WTC11 (cell line): ENCODE results near the gene SDHAF2.

Experiments used
- GABPB1 ChIP-seq: sonication (generic); formaldehyde crosslinking; IDR thresholded peaks from 2 replicates; pipeline ENCODE4 v1.8.1; 2023; ENCODE audit warnings: mild to moderate bottlenecking, missing genetic modification reagents
- ZNF121 ChIP-seq: sonication (generic); formaldehyde crosslinking; IDR thresholded peaks from 2 replicates; pipeline ENCODE4 v1.8.0; 2023; ENCODE audit warnings: missing genetic modification reagents
- TF ChIP-seq, protein P1 (sequence below): sonication (generic); formaldehyde crosslinking; IDR thresholded peaks from 2 replicates; pipeline ENCODE4 v1.8.0; 2022; ENCODE audit warnings: mild to moderate bottlenecking, missing genetic modification reagents
- TF ChIP-seq, protein P2 (sequence below): fragments of 200-600 bp; IDR thresholded peaks from 2 replicates; pipeline ENCODE4 v1.8.0; 2022; ENCODE audit warnings: antibody characterized with exemption

DNA sequence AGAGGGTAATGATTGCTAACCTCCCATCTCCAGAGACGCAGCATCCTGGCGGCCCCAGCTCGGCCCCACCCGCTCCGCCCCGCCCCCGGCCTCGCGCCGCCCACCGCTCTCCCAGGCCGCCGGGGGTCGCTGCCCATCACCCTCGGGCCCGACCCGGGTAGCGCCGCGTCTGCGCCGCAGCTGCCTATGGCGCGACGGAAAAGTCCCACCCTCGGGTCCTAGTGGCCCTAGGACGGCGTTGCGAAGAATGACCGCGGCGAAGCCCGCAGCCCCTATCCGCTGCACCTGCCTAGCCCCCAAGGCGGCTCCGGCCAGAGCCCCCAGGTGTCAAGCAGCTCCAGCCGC is 606 bp upstream of the SDHAF2 start:
- no peak for TF ChIP-seq GABPB1 (CRISPR knock-in tag)
- TF ChIP-seq ZNF121 (CRISPR knock-in tag): no peak
- TF ChIP-seq, protein P1, sequence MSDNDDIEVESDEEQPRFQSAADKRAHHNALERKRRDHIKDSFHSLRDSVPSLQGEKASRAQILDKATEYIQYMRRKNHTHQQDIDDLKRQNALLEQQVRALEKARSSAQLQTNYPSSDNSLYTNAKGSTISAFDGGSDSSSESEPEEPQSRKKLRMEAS: no peak
- TF ChIP-seq, protein P2, sequence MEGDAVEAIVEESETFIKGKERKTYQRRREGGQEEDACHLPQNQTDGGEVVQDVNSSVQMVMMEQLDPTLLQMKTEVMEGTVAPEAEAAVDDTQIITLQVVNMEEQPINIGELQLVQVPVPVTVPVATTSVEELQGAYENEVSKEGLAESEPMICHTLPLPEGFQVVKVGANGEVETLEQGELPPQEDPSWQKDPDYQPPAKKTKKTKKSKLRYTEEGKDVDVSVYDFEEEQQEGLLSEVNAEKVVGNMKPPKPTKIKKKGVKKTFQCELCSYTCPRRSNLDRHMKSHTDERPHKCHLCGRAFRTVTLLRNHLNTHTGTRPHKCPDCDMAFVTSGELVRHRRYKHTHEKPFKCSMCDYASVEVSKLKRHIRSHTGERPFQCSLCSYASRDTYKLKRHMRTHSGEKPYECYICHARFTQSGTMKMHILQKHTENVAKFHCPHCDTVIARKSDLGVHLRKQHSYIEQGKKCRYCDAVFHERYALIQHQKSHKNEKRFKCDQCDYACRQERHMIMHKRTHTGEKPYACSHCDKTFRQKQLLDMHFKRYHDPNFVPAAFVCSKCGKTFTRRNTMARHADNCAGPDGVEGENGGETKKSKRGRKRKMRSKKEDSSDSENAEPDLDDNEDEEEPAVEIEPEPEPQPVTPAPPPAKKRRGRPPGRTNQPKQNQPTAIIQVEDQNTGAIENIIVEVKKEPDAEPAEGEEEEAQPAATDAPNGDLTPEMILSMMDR: no peak
